CD4-positive, alpha-beta T cell treated with Interleukin-17A for 1 hour (primary cell): ENCODE results near the gene PRTN3.
"Not testable (repeated sequence)": the region's sequence is repeated elsewhere in the genome, so short reads cannot be mapped to it uniquely, and the experiment has no call there.

Experiments used
- DNase-seq: peaks from one replicate; pipeline ENCODE4 v3.0.0-alpha.2; 2020

Gene PRTN3

GRCh38 chr19:816500-816857 is 24.3 kb upstream of the PRTN3 start:
- no peak for DNase-seq

GRCh38 chr19:820212-820611 is 20.6 kb upstream of the PRTN3 start:
- DNase-seq: not testable (repeated sequence)

- DNase-seq: no peak
Measured at GRCh38 chr19:821231-821824, 19.5 kb upstream of the PRTN3 start.

GRCh38 chr19:821825-822503 is 18.8 kb upstream of the PRTN3 start, which contains the start of gene PLPPR3:
PLPPR3 (minus strand) TSS chr19:821955; CDS start chr19:821559, 396 bp downstream.
- DNase-seq: no peak

GRCh38 chr19:823565-824121 is 17.2 kb upstream of the PRTN3 start:
- DNase-seq: no peak

- no peak for DNase-seq
Measured at GRCh38 chr19:824885-825284, 15.9 kb upstream of the PRTN3 start.

GRCh38 chr19:825897-826644 is 14.7 kb upstream of the PRTN3 start:
- no peak for DNase-seq

- DNase-seq: no peak
Measured at GRCh38 chr19:827314-827709, 13.5 kb upstream of the PRTN3 start.

- DNase-seq: no peak
Measured at GRCh38 chr19:827710-828321, 13.0 kb upstream of the PRTN3 start, which contains the start of gene AZU1. AZU1 (plus strand) TSS chr19:827837; CDS start chr19:827847, 10 bp downstream.

GRCh38 chr19:829129-829758 is 11.6 kb upstream of the PRTN3 start:
- no peak for DNase-seq

- no peak for DNase-seq
Measured at GRCh38 chr19:831407-832369, 9.1 kb upstream of the PRTN3 start.

- no peak for DNase-seq
Measured at GRCh38 chr19:834216-834615, 6.6 kb upstream of the PRTN3 start.

- no peak for DNase-seq
Measured at GRCh38 chr19:835210-835810, 5.5 kb upstream of the PRTN3 start.

- not testable (repeated sequence) for DNase-seq
Measured at GRCh38 chr19:842802-843179, 2.0 kb downstream of the PRTN3 start.

- DNase-seq: no peak
Measured at GRCh38 chr19:843180-843835, 2.5 kb downstream of the PRTN3 start.

- DNase-seq: no peak
Measured at GRCh38 chr19:843836-844545, 3.2 kb downstream of the PRTN3 start.

GRCh38 chr19:844546-844971 is 3.8 kb downstream of the PRTN3 start:
- no peak for DNase-seq

- DNase-seq: no peak
Measured at GRCh38 chr19:845707-846521, 5.1 kb downstream of the PRTN3 start.

GRCh38 chr19:848386-848921 is 7.7 kb downstream of the PRTN3 start:
- DNase-seq: no peak
